VCaP (cell line): ENCODE measurements around the gene PCBD2.

Experiments
- H3K27ac ChIP-seq: fragments of 450-650 bp; 2 replicates; pipeline ENCODE4 v1.5.1; 2017
- CTCF ChIP-seq: fragments of 450-650 bp; conservative IDR thresholded peaks from 2 replicates; pipeline ENCODE4 v1.5.1; 2017; ENCODE audit warnings: mild to moderate bottlenecking, moderate library complexity

The PCBD2 gene

GRCh38 chr5:135004376-135004775 is 99.4 kb downstream of the PCBD2 start:
- no peak for TF ChIP-seq CTCF
- no peak overlapping the region for H3K27ac ChIP-seq

- no peak for TF ChIP-seq CTCF
- H3K27ac ChIP-seq = no peak overlapping the region
These were observed 100.1 kb downstream of the PCBD2 start for GRCh38 chr5:135005076-135005475.

GRCh38 chr5:135007305-135007704 is 102.4 kb downstream of the PCBD2 start:
- H3K27ac ChIP-seq = no peak overlapping the region
- no peak for TF ChIP-seq CTCF

- no peak for TF ChIP-seq CTCF
- H3K27ac ChIP-seq = no peak overlapping the region
These were observed 102.9 kb downstream of the PCBD2 start for GRCh38 chr5:135007749-135008363.

- no peak overlapping the region for H3K27ac ChIP-seq
- no peak for TF ChIP-seq CTCF
These were observed 103.6 kb downstream of the PCBD2 start for GRCh38 chr5:135008556-135008955.

- no peak for TF ChIP-seq CTCF
- no peak overlapping the region for H3K27ac ChIP-seq
These were observed 104.2 kb downstream of the PCBD2 start for GRCh38 chr5:135008981-135009735.

- TF ChIP-seq CTCF = no peak
These were observed 105.0 kb downstream of the PCBD2 start for GRCh38 chr5:135009736-135010501.

More at GRCh38 chr5:135009736-135010501, 105.0 kb downstream of the PCBD2 start:
- no peak overlapping the region for H3K27ac ChIP-seq
